ENCODE results near the gene GRIP1.

Gene GRIP1

GRCh38 chr12:66387117-66387516 lies 291.8 kb downstream of the GRIP1 start:
- no peak for DNase-seq (ENCODE audit: low read depth)

- DNase-seq (ENCODE audit: low read depth), result no peak
Measured at GRCh38 chr12:66380769-66381535, 297.9 kb downstream of the GRIP1 start.

GRCh38 chr12:66379616-66380015 lies 299.3 kb downstream of the GRIP1 start:
- no peak for DNase-seq (ENCODE audit: low read depth)

- DNase-seq (ENCODE audit: low read depth), result no peak
Measured at GRCh38 chr12:66375560-66375959, 303.3 kb downstream of the GRIP1 start.

GRCh38 chr12:66371982-66372381 lies 306.9 kb downstream of the GRIP1 start:
- no peak for DNase-seq (ENCODE audit: low read depth)

GRCh38 chr12:66367015-66367667 lies 311.7 kb downstream of the GRIP1 start:
- no peak for DNase-seq (ENCODE audit: low read depth)

GRCh38 chr12:66365718-66366490 lies 313.0 kb downstream of the GRIP1 start:
- no peak for DNase-seq (ENCODE audit: low read depth)

- DNase-seq (ENCODE audit: low read depth), result no peak
Measured at GRCh38 chr12:66361703-66362102, 317.2 kb downstream of the GRIP1 start.

- DNase-seq (ENCODE audit: low read depth), result no peak
Measured at GRCh38 chr12:66359300-66359699, 319.6 kb downstream of the GRIP1 start.

GRCh38 chr12:66354291-66354690 lies 324.6 kb downstream of the GRIP1 start:
- no peak for DNase-seq (ENCODE audit: low read depth)

GRCh38 chr12:66352899-66353298 lies 326.0 kb downstream of the GRIP1 start:
- DNase-seq (ENCODE audit: low read depth), result no peak

GRCh38 chr12:66352197-66352596 lies 326.7 kb downstream of the GRIP1 start:
- DNase-seq (ENCODE audit: low read depth), result no peak

- DNase-seq (ENCODE audit: low read depth), result no peak
Measured at GRCh38 chr12:66351301-66351700, 327.6 kb downstream of the GRIP1 start.

- no peak for DNase-seq (ENCODE audit: low read depth)
Measured at GRCh38 chr12:66345956-66346355, 332.9 kb downstream of the GRIP1 start.

GRCh38 chr12:66345212-66345611 lies 333.7 kb downstream of the GRIP1 start:
- no peak for DNase-seq (ENCODE audit: low read depth)

- no peak for DNase-seq (ENCODE audit: low read depth)
Measured at GRCh38 chr12:66341126-66341525, 337.8 kb downstream of the GRIP1 start.

GRCh38 chr12:66340131-66340530 lies 338.7 kb downstream of the GRIP1 start:
- DNase-seq (ENCODE audit: low read depth), result no peak

GRCh38 chr12:66337381-66338010 lies 341.4 kb downstream of the GRIP1 start:
- no peak for DNase-seq (ENCODE audit: low read depth)

GRCh38 chr12:66335746-66336145 lies 343.1 kb downstream of the GRIP1 start:
- DNase-seq (ENCODE audit: low read depth), result no peak

GRCh38 chr12:66331814-66332213 lies 347.1 kb downstream of the GRIP1 start:
- no peak for DNase-seq (ENCODE audit: low read depth)

- DNase-seq (ENCODE audit: low read depth), result no peak
Measured at GRCh38 chr12:66331016-66331415, 347.9 kb downstream of the GRIP1 start.

- no peak for DNase-seq (ENCODE audit: low read depth)
Measured at GRCh38 chr12:66329941-66330340, 348.9 kb downstream of the GRIP1 start.
